DOHH2 (cell line): ENCODE data around the gene VSTM2B.

Source experiments
- CTCF ChIP-seq: fragments of 200-600 bp; sonication (generic); IDR thresholded peaks from one replicate; pipeline ENCODE4 v1.5.1; 2014; ENCODE audit warnings: antibody characterized with exemption, mild to moderate bottlenecking, low read depth, low read length; ENCODE audit not compliant: poor library complexity, severe bottlenecking
- EZH2phosphoT487 ChIP-seq: fragments of 200-600 bp; sonication (generic); IDR thresholded peaks from 2 replicates; pipeline ENCODE4 v1.6.1; 2017; ENCODE audit warnings: borderline replicate concordance, mild to moderate bottlenecking, antibody characterized with exemption, low read length, moderate library complexity, mixed read lengths

- TF ChIP-seq EZH2phosphoT487: no peak
- TF ChIP-seq CTCF: no peak
Observed at GRCh38 chr19:29574510-29574909, 48.7 kb downstream of the VSTM2B start.
